ENCODE data around the gene ZMYND10. TPM values are rescaled to one million over a fixed set of nuclear protein-coding genes. Genes with fewer than 3 reads are reported as not detected.

ZMYND10 gene
- total and polyA plus RNA-seq, 9 of the 15 experiments (the other 6 are each of a cell fraction or from before 2014, with no cell fraction given), result 0.20 to 2.8 (median 0.70) TPM

DNA sequence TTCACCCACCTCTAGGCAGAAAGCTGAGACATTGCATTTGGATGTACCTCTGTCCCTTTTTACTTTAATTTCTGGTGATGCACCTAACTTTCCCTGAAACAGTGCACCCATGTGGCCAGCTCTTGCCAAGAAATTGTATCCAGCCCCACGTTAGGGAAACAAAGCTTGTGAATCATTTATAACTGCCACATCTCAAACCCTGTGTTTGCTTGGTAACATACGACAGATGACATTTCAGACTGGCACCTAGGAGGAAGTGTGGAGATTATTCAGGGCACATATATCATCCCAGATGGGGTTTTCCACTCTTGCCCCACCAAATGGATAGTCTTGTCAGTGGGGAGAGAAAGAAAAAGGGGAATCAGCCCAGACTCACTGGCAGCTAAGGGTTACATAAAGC is 7.2 kb upstream of the ZMYND10 start:
- intact Hi-C loops (cut with micrococcal nuclease), result no loop called here
- BruUV-seq (replicated peaks), result no TSS peak
- FAIRE-seq, result peak; percentile 69

More for the DNA sequence above, 7.2 kb upstream of the ZMYND10 start:
- Histone ChIP-seq H3K9me1 (ENCODE audit: control insufficient read depth, insufficient read depth, low read length) (peaks cover 6% of the 10 kb centered on the region), H3K4me2 (ENCODE audit: insufficient read depth, low read length) (no peak overlapping the region), H3K9me3 (replicated peaks; ENCODE audit: control insufficient read depth, insufficient read depth, low read depth, low read length) (no peaks in the 10 kb centered on the region), H4K20me1 (replicated peaks; ENCODE audit: control insufficient read depth, insufficient read depth, low read length) (peaks cover 24% of the 10 kb centered on the region; the same call in 1 of the 2 replicates), H3K4me3 (no peak overlapping the region), H3K27ac (ENCODE audit: extremely low read depth, low read depth, low read length) (no peak overlapping the region), H3K79me2 (ENCODE audit: control insufficient read depth, insufficient read depth, low read length) (peaks cover 51% of the 10 kb centered on the region), H3K36me3 (ENCODE audit: control insufficient read depth, insufficient read depth, low read length) (peaks cover 56% of the 10 kb centered on the region; the same call in 2 of the 3 replicates), H2AFZ (ENCODE audit: low read depth, low read length) (no peak overlapping the region), H3K27me3 (ENCODE audit: control insufficient read depth in 2 of 2, insufficient read depth in 2 of 2, low read length in 2 of 2) (no peaks in the 10 kb centered on the region), H3K9ac (ENCODE audit: insufficient read depth in 1 of 2, low read depth in 2 of 2, low read length in 2 of 2) (no peak overlapping the region), H3K4me1 (replicated peaks in 1 of 2; ENCODE audit: control insufficient read depth in 2 of 2, insufficient read depth in 2 of 2, low read length in 2 of 2) (peaks cover 30 to 46% of the 10 kb centered on the region in 2 experiments; a peak in 4 of 5 replicates)
- 45% methylated on average over 2 of the region's 2 CpGs for WGBS (ENCODE audit: insufficient coverage, low coverage, missing lambda C conversion rate)
- ATAC-seq (no peak), DNase-seq (ENCODE audit: extremely low read depth in 1 of 4, low spot score in 3 of 4) (no peak)
- in situ Hi-C loops (cut with MboI), result no loop called here
- no peak for TF ChIP-seq HLTF (IDR thresholded peaks at IDR 0.05)
- TF ChIP-seq, protein P1, sequence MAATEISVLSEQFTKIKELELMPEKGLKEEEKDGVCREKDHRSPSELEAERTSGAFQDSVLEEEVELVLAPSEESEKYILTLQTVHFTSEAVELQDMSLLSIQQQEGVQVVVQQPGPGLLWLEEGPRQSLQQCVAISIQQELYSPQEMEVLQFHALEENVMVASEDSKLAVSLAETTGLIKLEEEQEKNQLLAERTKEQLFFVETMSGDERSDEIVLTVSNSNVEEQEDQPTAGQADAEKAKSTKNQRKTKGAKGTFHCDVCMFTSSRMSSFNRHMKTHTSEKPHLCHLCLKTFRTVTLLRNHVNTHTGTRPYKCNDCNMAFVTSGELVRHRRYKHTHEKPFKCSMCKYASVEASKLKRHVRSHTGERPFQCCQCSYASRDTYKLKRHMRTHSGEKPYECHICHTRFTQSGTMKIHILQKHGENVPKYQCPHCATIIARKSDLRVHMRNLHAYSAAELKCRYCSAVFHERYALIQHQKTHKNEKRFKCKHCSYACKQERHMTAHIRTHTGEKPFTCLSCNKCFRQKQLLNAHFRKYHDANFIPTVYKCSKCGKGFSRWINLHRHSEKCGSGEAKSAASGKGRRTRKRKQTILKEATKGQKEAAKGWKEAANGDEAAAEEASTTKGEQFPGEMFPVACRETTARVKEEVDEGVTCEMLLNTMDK (IDR thresholded peaks at IDR 0.05; ENCODE audit: borderline replicate concordance, insufficient read depth, low read depth, low read length, poor library complexity, severe bottlenecking), result peak; percentile 7
- TF ChIP-seq, protein P2, sequence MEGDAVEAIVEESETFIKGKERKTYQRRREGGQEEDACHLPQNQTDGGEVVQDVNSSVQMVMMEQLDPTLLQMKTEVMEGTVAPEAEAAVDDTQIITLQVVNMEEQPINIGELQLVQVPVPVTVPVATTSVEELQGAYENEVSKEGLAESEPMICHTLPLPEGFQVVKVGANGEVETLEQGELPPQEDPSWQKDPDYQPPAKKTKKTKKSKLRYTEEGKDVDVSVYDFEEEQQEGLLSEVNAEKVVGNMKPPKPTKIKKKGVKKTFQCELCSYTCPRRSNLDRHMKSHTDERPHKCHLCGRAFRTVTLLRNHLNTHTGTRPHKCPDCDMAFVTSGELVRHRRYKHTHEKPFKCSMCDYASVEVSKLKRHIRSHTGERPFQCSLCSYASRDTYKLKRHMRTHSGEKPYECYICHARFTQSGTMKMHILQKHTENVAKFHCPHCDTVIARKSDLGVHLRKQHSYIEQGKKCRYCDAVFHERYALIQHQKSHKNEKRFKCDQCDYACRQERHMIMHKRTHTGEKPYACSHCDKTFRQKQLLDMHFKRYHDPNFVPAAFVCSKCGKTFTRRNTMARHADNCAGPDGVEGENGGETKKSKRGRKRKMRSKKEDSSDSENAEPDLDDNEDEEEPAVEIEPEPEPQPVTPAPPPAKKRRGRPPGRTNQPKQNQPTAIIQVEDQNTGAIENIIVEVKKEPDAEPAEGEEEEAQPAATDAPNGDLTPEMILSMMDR (IDR thresholded peaks at IDR 0.05 in 2 of 3, conservative IDR thresholded peaks at IDR 0.05 in 1 of 3; ENCODE audit: insufficient read depth in 2 of 3, low read depth in 1 of 3, low read length in 3 of 3), result peak in 2 of 3 experiments; percentile 33 to 36; a peak in 3 of 6 replicates
- CTCF ChIA-PET (ENCODE audit: low intra/inter-chr PET ratio), result interaction anchor here (0.6 kb wide), 1 partner anchor 161 kb away, joined by 3 read pairs; no protein-coding TSS in a partner anchor
- POLR2A ChIA-PET, result interaction anchor here (0.6 to 1.0 kb wide), 4 partner anchors 15 to 1920 kb away, joined by 3 to 4 read pairs (median 3); no protein-coding TSS in a partner anchor

Measured in K562 (cell line).